Activated CD8-positive, alpha-beta memory T cell treated with anti-CD3 and anti-CD28 coated beads, Interleukin-2, amount 50 U/mL, for 4 hours (primary cell): ENCODE results near the gene FGF7.
"Not testable (repeated sequence)": the region's sequence is repeated elsewhere in the genome, so short reads cannot be mapped to it uniquely, and the experiment has no call there.

Source experiments
- DNase-seq: peaks from one replicate; pipeline ENCODE4 v3.0.0-alpha.2; 2020

Gene FGF7

GRCh38 chr15:49423021-49423420, at the start of gene FGF7:
FGF7 (plus strand) TSS chr15:49423242; CDS start chr15:49424298, 1,056 bp downstream.
- DNase-seq, result no peak

DNA sequence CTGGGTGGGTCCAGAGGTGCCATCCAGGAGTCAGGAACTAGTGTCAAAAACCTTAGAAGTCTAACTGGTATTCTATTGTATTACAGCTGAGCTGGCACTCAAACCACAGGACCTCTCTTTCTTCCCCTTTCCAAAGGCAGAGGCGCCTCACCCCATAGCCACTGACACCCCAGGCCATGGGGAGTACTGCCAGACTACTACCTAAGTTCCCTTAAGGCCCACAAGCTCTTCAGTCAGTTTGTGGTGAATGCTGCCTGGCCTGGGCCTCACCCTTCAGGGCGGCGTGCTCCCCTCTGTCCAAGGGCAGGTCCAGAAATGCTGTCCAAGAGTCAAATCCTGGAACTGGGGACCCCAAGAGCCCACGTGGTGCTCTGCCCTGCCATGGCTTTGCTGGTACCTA, 43.0 kb upstream of the FGF7 start:
- no peak for DNase-seq

DNA sequence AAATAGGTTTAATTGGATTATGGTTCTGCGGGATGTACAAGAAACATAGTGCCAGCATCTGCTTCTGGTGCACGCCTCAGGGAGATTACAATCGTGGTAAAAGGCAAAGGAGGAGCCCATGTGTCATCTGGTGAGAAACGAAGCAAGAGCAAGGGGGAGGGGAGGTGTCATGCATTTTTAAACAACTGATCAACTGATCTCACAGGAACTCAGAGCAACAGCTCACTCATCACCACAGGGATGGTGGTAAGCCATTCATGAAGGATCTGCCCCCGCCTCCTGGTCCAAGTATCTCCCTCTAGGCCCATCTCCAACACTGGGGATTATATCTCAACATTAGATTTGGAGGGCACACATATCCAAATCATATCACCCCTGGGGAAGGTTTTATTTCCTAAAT, 42.1 kb upstream of the FGF7 start:
- no peak for DNase-seq

DNA sequence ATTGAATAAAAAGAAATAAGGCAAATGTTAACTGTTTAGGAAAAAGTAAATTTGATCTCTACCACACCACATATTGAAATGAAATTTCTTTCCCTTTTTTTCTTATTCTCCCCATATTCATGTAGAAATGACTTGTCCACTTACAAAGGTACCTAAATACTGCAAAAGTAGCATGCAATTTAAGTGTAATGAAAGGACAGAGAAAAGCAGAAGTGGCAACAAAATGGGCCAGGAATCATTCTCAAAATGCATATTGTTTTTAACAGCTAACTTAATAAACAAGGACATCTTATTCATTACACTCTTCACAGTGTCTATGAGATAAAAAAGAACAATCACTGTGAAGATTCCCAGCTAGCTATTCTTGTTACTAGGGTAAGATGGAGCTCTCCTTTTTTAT, 40.6 kb upstream of the FGF7 start:
- no peak for DNase-seq

DNA sequence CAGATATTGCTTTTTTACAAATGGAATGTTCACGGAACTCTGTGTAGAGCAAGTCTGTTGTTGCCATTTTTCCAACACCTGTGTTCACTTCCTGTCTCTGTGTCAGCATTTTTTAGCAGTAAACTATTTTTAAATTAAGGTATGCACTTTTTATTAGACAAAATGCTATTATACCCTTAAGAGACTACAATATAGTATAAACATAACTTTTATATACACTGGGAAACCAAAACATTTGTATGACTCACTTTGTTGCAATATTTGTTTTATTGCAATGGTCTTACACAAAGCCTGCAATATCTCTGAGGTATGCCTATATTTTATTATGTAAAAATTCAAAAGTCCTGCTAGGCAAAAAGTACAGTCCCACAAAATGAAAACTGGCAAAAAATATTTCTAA, 39.8 kb upstream of the FGF7 start:
- DNase-seq, result no peak

GRCh38 chr15:49387471-49387870, 35.6 kb upstream of the FGF7 start:
- no peak for DNase-seq

- DNase-seq, result not testable (repeated sequence)
These were observed 20.3 kb upstream of the FGF7 start for GRCh38 chr15:49402515-49403296.

- DNase-seq, result no peak
These were observed 16.5 kb upstream of the FGF7 start for GRCh38 chr15:49406352-49407118.

GRCh38 chr15:49410641-49411040, 12.4 kb upstream of the FGF7 start:
- DNase-seq, result no peak

DNA sequence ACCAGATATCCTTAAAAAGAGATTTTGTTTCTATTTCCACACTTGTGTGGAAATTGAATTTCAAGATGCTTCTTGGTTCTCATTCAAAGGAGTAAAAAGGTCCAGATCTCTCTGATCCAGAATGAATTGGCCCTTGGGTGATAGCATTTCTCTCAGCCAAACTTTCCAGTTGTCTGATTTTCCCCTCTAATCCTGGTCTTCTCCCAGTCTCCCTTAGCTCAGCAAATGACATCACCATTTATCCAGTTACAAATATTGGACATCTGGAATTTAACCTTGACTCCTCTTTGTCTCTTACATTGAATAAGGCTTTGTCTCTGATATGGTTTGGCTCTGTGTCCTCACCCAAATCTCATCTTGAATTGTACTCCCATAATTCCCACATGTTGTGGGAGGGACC, 10.2 kb upstream of the FGF7 start:
- DNase-seq, result no peak

DNA sequence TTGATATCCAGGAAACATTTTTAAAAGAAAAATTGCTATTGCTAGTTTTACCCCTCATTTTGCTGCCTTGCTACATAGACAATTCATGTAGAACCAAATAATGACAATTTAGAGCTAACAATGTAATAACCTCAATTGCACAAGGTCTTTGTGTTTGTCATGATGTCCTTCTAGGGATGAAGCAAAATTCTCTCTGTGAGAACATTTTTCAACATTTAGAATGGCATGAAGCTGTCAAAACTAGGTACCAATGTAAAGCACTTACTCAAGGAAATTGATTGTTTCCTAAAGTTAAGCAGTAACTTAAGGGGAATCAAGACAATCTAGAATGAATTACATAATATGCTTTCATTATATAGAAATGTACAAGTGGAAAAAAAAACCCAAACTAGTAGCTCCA, 7.9 kb upstream of the FGF7 start:
- no peak for DNase-seq

- no peak for DNase-seq
These were observed 7.4 kb upstream of the FGF7 start for GRCh38 chr15:49415638-49416037.

- DNase-seq, result no peak
These were observed 4.2 kb upstream of the FGF7 start for GRCh38 chr15:49418811-49419210.

DNA sequence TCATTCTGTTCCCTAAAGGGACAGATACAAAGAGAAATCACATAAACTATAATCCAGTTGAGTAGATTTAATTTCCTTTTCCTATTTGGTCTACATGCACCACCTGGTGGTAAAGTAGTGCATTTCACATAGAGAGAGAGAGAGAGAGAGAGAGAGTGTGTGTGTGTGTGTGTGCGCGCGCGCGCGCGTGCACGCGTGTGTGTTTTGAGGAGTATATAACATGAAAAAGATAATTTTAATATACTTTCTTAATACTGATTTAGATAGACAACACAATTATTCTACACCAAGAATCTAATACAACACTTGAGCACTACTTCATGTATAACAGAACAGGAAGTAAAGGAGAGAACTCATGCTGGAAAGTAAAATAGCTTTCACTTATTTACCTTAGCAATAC, 1.1 kb upstream of the FGF7 start:
- DNase-seq, result no peak

GRCh38 chr15:49423901-49424550, 984 bp downstream of the FGF7 start:
- DNase-seq, result no peak

DNA sequence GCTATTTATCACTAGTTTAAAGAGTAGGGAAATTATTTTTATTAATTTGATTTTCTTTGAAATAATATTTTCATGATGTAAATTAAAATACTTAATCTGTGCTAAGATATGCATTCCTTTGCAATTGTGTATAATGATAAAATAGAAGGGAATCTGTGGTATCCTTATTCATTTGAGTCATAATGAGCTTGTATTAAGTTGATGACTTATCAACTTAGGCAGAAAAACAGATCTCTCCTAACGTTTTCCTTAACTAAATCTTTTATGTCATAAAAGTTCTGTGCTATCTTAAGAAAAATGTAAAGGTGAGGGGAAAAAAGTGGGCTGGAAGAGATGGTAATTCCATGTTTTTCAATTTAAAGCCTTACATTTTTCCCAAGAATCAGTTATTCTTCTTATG, 1.9 kb downstream of the FGF7 start:
- no peak for DNase-seq

DNA sequence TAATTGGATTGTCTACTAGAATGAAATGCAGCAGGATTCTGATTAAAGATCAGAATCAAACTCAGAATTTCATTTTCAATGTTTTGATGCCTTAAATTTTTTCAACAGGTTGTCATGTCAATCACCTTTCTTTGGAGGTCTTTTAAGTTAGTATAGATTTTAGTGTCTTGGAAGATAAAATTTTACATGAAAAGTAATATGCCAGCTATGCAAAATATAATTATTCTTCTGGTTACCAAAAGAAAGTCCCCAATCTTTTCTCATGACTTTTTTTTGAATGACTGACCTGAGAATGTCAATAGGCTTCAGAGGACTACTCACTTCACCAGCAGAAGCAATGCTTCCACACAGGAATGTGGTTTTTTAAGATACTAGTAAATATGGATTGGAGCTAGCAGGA, 4.3 kb downstream of the FGF7 start:
- no peak for DNase-seq

DNA sequence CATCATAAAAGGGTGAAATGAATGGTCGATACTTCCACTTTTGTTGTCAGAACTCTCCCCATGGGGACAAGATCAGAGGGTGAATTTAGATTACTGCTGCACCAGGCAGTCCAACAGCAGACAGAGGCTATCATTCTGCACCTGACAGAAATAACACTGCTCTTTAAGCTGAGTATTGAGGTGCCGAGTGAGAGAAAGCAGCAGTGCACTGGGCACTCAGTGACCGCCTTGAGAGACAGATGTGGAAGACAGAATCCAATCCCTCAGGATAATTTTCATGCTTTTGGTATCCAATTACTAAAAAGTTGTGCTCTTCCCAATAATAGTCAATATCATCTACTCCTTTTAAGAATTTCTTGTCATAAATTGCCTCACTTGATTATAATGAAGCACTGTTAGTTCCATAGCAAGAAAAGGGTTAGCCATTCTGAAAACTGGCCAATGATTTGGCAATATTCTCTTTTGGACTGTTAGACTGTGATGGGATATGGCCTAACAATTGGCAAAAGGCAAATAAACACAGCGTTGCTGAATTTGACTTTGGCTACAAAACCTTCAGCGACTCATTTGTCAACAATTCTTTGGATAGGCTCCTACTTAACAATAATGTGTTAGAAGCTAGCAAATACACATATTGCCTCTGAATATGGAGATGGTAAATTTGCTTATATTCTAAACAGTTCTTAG, 5.5 kb downstream of the FGF7 start:
- DNase-seq, result no peak

GRCh38 chr15:49430046-49430445, 7.0 kb downstream of the FGF7 start:
- no peak for DNase-seq

DNA sequence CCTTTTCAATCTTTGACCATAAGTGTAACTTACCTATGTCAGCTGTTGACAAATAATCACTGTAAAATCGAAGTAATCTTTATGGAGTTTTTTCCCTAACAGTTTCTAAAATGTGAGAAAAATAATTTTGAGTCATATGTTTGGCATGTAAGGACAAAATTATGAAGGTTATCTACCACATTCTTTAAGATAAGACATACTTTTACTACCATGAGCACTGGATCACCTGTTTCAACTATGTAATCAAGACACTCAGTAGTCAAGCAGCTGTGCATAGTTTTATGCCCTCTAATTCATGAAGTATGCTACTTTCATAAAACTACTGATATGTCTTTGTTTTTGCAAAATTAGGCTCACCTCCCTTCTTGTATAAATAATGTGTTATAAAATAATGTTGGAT, 12.1 kb downstream of the FGF7 start:
- DNase-seq, result no peak

DNA sequence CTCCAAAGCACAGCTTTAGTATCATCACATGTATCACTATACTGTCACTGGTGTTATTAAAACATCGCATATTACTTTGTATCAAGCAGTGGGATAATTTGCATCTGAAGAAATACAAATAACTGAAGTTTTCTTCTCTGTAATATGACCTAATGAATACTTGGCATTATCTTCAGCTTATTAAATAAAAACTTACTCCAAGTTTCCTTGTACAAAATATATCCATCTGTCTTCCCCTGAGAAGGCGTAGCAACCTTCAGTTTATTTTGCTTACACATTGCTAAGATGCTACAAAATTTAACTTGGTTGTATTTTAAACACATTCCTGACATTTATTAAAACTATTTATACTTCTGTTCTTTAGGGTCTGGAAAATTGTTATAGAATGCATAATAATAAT, 13.7 kb downstream of the FGF7 start:
- no peak for DNase-seq

GRCh38 chr15:49438962-49439631, 16.1 kb downstream of the FGF7 start:
- DNase-seq, result no peak
